Measurements from ENCODE around the gene PHF2. TPM values are rescaled to one million over a fixed set of nuclear protein-coding genes. Genes with fewer than 3 reads are reported as not detected.

PHF2 gene
- polyA plus RNA-seq, 1 of the 3 experiments (the other 2 are of a cell fraction), result 11.2 TPM

DNA sequence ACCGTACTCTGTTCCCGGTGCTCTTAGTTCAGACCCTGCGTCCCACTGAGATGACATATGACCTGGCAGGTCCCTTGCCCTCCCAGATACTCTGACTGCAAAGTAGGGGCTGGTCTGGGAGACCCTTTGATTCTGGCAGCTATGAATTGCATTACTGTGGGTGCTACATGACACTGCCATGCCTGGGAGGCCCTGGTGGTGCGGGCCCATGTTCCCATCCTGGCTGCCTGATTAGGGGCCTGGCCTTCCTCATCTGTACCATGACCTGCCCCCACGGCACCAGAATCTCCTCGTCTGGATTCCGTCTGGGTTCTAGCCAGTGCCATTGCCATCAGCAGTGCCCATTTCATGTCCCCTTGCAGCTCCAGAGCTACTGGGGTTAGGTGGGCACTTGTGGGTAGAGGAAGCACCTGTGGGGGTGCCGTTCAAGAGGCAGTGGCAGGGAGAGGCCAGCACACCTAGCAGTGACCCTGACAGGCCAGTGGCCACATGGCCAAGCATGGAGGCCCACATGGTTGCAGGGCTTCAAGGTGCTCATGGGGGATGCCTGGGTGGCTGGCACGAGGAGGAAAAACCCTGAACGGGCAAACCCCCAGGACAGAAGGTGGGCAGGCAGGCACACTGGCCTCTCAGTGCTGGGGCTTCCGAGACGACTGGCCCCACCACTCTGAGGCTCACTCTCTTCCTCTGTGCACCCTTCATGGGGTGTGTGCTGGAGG, 69.7 kb downstream of the PHF2 start:
- no peak overlapping the region for H3K27ac ChIP-seq (ENCODE audit: low read depth in 2 of 2, low read length in 1 of 2)
- ChIA-PET CTCF (interaction anchor here (1.0 to 1.4 kb wide), 2 partner anchors 80 to 316 kb away, joined by 3 to 4 read pairs; no protein-coding TSS in a partner anchor), POLR2A (no interaction called here)
- TF ChIP-seq RCOR1 (IDR thresholded peaks at IDR 0.05; ENCODE audit: low read length) (no peak), SIN3A (IDR thresholded peaks at IDR 0.05; ENCODE audit: borderline replicate concordance, low read depth, low read length) (no peak), GABPA (IDR thresholded peaks at IDR 0.05; ENCODE audit: low read depth) (no peak), EP300 (IDR thresholded peaks at IDR 0.05; ENCODE audit: borderline replicate concordance in 1 of 2, low read depth in 1 of 2, low read length in 1 of 2) (no peak), YY1 (IDR thresholded peaks at IDR 0.05; ENCODE audit: low read depth) (no peak), FOXM1 (IDR thresholded peaks at IDR 0.05; ENCODE audit: low read depth) (no peak), MXI1 (IDR thresholded peaks at IDR 0.05; ENCODE audit: low read depth, low read length) (no peak), POLR2AphosphoS5 (IDR thresholded peaks at IDR 0.05; ENCODE audit: low read depth, low read length) (no peak), FOSL2 (IDR thresholded peaks at IDR 0.05; ENCODE audit: borderline replicate concordance, low read depth) (no peak), FOXJ3 (CRISPR knock-in tag; IDR thresholded peaks at IDR 0.05) (no peak), RAD21 (IDR thresholded peaks at IDR 0.05; ENCODE audit: low read length) (no peak), RFX5 (IDR thresholded peaks at IDR 0.05; ENCODE audit: low read length) (no peak), CHD2 (IDR thresholded peaks at IDR 0.05; ENCODE audit: low read length, partially characterized antibody) (no peak), MEF2A (IDR thresholded peaks at IDR 0.05; ENCODE audit: borderline replicate concordance, low read depth) (no peak), SMC3 (IDR thresholded peaks at IDR 0.05; ENCODE audit: low read depth, low read length) (no peak), EZH2phosphoT487 (IDR thresholded peaks at IDR 0.05; ENCODE audit: borderline replicate concordance, low read depth) (no peak)
- TF ChIP-seq, protein P1, sequence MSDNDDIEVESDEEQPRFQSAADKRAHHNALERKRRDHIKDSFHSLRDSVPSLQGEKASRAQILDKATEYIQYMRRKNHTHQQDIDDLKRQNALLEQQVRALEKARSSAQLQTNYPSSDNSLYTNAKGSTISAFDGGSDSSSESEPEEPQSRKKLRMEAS (IDR thresholded peaks at IDR 0.05; ENCODE audit: low read depth), result no peak
- TF ChIP-seq, protein P2, sequence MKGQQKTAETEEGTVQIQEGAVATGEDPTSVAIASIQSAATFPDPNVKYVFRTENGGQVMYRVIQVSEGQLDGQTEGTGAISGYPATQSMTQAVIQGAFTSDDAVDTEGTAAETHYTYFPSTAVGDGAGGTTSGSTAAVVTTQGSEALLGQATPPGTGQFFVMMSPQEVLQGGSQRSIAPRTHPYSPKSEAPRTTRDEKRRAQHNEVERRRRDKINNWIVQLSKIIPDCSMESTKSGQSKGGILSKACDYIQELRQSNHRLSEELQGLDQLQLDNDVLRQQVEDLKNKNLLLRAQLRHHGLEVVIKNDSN (IDR thresholded peaks at IDR 0.05; ENCODE audit: borderline replicate concordance, low read depth), result no peak
- TF ChIP-seq, protein P3, sequence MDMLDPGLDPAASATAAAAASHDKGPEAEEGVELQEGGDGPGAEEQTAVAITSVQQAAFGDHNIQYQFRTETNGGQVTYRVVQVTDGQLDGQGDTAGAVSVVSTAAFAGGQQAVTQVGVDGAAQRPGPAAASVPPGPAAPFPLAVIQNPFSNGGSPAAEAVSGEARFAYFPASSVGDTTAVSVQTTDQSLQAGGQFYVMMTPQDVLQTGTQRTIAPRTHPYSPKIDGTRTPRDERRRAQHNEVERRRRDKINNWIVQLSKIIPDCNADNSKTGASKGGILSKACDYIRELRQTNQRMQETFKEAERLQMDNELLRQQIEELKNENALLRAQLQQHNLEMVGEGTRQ (IDR thresholded peaks at IDR 0.05; ENCODE audit: borderline replicate concordance, low read depth, low read length), result no peak
- H3K9me3 ChIP-seq, result no peaks in the 10 kb centered on the region
- H3K4me2 ChIP-seq, result no peak overlapping the region
- H3K9ac ChIP-seq, result no peak overlapping the region
- H4K20me1 ChIP-seq (ENCODE audit: insufficient read depth), result no peaks in the 10 kb centered on the region
- H3K9me2 ChIP-seq, result no peaks in the 10 kb centered on the region
- 86% methylated on average over 4 of the region's 12 CpGs for WGBS (ENCODE audit: low lambda C conversion rate)
- no peak overlapping the region for H2AFZ ChIP-seq (ENCODE audit: low read depth)
- no peaks in the 10 kb centered on the region for H3F3A ChIP-seq (replicated peaks; ENCODE audit: insufficient read depth)
- no peaks in the 10 kb centered on the region for H3K79me2 ChIP-seq (ENCODE audit: insufficient read depth)
- H3K4me3 ChIP-seq (ENCODE audit: low read depth in 2 of 2, low read length in 1 of 2), result no peak overlapping the region
- DNase-seq, result no peak
- no peaks in the 10 kb centered on the region for H3K27me3 ChIP-seq (ENCODE audit: insufficient read depth)
- no peaks in the 10 kb centered on the region; a peak in 2 of 4 replicates for H3K4me1 ChIP-seq (ENCODE audit: control insufficient read depth in 1 of 2, insufficient read depth in 2 of 2, low read depth in 1 of 2, low read length in 1 of 2)
- peaks cover 10 to 16% of the 10 kb centered on the region in 2 experiments for H3K36me3 ChIP-seq (replicated peaks in 1 of 2; ENCODE audit: control insufficient read depth in 1 of 2, insufficient read depth in 2 of 2, low read length in 1 of 2)

All from SK-N-SH (cell line).